GM20000 (cell line): ENCODE data around the gene TMEM263.

Experiments used
- DNase-seq: peaks from one replicate; pipeline ENCODE4 v3.0.0; 2012; ENCODE audit warnings: low spot score
- TF ChIP-seq, protein P1 (sequence below): IDR thresholded peaks from 2 replicates; pipeline ENCODE4 v1.5.1; 2012; ENCODE audit warnings: mild to moderate bottlenecking, control low read depth; ENCODE audit errors: extremely low read depth, missing control alignments

The TMEM263 gene

DNA sequence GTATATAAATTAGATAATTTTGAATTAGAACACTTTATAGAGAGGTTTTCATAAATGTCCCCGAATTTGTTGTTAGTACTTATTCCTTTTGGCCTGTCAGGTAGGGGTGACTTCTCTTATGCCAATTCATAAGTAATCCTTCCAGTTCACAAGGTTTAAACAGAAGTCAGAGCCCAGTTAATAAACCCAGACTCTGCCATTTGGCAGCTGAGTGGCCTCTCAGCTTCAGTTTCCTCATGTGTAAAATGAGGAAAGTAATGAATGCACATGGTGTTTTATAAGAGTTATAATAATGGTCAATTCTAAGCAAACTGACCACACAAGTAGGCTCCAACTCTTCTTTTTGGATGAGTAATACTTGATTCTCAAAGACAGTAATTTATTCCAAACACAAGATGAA lies 21.0 kb downstream of the TMEM263 start:
- TF ChIP-seq, protein P1, sequence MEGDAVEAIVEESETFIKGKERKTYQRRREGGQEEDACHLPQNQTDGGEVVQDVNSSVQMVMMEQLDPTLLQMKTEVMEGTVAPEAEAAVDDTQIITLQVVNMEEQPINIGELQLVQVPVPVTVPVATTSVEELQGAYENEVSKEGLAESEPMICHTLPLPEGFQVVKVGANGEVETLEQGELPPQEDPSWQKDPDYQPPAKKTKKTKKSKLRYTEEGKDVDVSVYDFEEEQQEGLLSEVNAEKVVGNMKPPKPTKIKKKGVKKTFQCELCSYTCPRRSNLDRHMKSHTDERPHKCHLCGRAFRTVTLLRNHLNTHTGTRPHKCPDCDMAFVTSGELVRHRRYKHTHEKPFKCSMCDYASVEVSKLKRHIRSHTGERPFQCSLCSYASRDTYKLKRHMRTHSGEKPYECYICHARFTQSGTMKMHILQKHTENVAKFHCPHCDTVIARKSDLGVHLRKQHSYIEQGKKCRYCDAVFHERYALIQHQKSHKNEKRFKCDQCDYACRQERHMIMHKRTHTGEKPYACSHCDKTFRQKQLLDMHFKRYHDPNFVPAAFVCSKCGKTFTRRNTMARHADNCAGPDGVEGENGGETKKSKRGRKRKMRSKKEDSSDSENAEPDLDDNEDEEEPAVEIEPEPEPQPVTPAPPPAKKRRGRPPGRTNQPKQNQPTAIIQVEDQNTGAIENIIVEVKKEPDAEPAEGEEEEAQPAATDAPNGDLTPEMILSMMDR = no peak

DNA sequence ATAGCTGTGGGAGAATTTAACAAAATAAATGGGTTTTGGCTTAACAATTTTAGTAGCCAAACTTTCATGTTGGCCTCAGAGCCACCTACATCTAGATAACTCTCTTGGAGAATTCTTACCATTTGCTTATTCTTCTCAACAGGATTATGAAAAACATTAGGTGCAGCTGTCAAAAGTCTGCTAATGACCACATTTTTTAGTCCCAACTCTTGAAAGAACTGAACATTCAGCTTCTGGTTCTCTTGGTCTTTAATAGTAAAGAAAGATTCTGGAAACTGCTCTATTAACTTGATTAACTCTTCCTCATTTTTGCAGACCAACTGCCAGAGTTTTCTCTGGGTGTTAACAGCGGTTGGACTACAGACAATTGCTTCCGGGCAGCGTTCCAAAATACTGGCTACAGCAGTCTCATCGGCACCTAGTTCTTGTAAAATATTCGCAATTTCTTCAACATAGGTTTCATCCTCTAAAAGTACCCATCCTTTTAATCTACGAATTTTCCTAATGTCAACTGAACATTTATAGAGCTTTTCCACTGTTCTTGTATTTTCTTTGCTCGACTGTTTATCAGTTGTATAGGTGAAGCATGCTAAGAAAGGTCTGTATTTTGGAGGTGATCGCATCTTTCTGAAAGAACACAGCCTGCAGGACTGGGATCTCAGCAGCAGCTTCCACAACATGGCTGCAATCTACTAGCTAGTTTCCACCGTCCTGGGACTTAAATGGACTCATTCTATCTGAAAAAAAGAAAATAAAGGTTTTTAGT lies 22.5 kb downstream of the TMEM263 start:
- DNase-seq = no peak
- TF ChIP-seq, protein P1 = no peak

More for the DNA sequence above, 21.0 kb downstream of the TMEM263 start:
- DNase-seq = no peak

DNA sequence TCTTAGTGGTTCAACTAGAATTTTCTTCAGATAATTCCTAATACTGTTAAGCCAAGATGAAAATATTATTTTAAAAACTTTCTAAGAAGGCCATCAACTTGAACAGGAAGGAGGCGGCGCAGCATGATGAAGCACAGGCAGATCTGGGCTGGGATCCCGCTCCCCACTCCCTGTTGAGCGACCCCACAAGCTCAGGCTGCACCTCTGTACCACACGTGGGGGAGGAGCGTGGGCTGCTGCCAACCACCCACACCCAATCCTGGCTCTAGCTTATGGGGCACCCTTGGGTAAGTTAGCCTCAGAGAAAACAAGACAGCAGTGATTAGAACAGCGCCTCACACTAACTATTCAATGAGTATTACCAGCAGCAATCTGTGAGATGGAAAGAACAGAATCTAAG lies 25.2 kb downstream of the TMEM263 start:
- TF ChIP-seq, protein P1 = no peak
- DNase-seq = no peak

DNA sequence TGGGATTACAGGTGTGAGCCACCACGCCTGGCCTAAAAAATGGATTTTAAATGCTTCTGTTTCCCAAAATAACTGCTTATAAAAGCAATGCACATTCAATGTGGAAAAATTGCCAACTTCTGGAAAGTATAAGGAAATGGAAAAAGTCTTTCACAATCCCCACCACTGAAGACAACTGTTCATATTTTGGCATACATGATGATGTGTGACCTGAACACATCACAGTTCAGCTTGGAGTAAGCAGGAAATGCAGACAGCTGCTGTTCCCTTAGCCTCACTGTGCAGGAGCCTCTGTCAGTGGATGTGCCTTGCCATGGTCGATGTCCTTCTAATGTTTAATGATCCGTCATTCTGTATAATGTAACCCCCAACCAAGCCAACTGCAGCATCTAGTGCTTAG lies 26.1 kb downstream of the TMEM263 start:
- no peak for DNase-seq
- TF ChIP-seq, protein P1 = no peak

DNA sequence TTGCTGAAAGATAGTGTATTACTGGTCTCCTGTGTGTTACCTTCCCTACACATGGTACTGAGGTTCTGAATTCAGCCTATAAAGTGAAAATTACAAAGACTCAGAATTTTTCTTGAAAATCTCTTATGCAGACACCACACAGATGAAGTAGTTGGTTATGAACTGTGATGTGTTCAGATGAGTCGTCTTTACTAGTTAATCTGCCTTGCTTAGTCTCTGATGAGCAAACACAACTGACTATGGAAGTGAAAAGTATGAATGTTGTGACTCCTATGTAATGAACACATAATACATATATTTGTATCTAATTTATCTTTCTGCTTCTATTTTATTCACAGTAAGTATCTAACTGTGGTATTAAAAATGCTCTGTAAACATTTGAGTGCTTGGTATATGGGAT lies 26.5 kb downstream of the TMEM263 start:
- no peak for DNase-seq

DNA sequence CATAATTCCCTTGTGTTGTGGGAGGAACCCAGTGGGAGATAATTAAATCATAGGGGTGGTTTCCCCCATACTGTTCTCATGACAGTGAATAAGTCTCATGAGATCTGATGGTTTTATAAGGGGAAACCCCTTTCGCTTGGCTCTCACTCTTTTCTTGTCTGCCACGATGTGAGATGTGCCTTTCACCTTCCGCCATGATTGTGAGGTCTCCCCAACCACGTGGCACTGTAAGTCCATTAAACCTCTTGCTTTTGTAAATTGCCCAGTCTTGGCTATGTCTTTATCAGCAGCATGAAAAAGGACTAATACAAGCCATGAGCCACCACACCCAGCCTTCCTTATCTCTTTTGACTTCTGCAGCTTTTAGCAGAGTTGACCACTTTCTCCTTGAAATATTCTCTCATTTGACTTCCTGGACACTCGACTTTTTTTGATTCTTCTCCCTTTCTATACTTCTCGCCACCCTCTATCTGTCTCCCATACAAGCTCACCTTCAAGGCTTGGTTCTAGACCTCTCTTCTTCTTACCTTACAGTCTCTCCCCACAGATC lies 29.0 kb downstream of the TMEM263 start:
- TF ChIP-seq, protein P1 = no peak
- no peak for DNase-seq

More for the DNA sequence above, 26.5 kb downstream of the TMEM263 start:
- TF ChIP-seq, protein P1 = no peak

DNA sequence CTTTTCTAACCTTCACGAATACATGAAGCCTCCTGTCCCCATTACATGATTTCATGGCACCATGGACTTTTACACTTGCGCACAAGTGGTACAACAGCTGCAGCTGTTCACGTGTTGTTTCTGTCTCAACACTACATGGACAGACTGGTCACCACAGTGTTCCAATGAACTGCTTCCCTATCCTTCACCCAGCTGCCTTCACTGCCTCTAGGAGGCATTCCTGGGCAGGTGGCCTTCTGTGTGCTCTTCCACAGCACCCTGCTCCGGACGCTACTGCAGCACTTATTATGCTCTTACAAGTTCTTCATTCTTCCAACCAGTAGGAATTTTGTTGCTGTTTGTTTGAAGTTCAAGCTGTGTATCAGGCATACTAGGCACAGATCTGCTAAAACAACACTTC lies 29.8 kb downstream of the TMEM263 start:
- TF ChIP-seq, protein P1 = no peak
- no peak for DNase-seq
